GM19023 (cell line): ENCODE results near the gene GALNT18.

Source experiments
- ATAC-seq: cut with Tn5 transposase; IDR thresholded peaks from one replicate; pipeline ENCODE4 v1.9.1; 2021; ENCODE audit warnings: mild to moderate bottlenecking, moderate library complexity; ENCODE audit not compliant: unreplicated experiment

The GALNT18 gene

DNA sequence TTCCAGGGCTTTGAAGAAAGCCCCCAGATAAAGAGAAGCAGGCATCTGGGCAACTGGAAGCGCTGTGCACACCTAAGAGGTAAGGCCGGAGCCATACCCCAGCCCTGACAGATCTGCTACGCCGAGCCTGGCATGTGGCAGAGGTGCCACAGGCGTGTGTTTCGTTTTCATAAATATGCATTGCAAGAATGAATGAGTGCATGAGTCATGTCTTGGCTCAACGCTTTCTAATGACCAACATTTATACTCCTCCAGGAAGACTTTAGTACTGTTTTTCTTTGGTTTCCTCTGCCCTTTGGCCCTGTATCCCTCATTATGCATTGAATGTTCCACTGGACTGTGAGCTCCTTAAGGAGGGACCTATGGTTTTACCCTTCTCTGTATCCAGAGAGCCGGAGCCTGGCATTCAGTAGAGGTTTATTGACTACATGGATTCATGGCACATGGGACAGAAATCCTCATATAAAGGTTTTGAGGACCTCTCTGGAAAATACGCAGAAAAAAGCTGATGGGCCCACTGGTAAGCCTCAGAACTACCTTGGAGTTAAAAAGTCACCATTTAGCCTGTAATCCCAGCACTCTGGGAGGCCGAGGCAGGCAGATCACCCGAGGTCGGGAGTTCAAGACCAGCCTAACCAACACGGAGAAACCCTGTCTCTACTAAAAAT, 229.9 kb downstream of the GALNT18 start:
- ATAC-seq, result no peak

DNA sequence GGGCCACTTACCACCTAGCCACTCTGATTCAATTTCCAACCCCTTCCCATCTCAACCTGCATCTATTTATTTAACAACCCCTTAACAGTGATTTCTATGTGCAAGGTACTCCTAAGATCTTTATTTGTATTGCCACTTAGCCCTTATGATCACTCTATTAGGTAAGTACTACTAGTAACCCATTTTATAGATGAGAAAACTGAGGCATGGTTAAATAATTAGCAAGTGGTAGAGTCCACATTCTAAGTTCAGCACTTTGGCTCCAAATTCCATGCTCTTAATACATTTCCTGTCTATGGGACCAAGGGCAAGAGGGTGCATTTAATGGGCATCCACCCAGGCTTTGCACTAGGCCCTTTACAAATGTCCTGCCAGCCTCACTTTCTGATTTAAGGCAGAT, 230.6 kb downstream of the GALNT18 start:
- ATAC-seq, result no peak

DNA sequence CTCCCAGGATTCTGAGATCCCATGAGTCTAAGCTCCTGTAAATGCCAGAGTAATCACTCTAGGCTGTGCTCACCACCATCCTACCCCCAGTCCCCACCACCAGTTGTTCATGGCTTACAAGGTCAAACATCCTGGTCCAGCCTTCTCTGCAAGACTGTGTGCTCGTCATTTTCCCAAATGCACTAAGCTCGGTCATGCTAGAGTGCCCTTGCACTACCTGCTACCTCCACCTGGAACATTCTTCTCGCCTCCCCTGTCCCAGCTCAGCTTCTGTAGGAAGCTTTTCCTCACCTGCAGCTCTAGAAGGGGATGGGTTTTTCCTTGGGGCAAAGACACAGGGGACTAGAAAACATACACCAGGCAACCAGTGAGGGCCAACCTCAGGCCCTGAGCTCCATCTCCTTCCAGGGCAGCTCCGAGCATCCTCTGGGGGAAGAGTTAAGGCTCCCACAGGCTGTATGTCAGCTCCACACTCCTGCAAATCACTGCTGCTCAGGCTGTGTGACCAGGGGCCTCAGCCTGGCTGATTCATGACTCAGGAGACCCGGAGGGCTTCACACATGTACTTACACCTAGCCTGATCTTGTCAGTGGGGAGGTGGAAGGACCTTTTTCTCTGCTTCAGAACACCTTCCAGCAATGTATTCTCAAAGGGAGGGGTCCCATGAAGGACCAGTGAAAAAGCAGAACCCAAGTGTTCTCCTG, 231.6 kb downstream of the GALNT18 start:
- no peak for ATAC-seq

DNA sequence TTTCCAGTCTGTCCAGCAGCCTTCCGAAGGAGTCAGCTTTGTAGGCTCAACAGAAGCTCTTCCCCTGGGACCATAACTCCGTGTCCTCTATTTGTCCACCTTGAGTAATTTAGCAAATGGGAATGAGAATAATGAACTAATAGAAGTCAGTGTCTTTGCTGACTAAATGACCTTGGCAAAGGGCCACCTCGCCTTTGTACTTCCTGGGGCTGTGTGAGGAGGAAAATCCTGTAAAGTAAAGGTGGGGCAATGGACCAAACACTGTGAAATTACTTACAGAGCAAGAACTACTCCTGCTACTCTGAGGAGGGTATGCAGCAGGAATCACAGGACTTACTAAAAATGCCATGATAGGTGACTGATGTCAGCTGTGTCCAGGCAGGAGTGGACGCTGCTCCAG, 232.6 kb downstream of the GALNT18 start:
- ATAC-seq, result no peak

DNA sequence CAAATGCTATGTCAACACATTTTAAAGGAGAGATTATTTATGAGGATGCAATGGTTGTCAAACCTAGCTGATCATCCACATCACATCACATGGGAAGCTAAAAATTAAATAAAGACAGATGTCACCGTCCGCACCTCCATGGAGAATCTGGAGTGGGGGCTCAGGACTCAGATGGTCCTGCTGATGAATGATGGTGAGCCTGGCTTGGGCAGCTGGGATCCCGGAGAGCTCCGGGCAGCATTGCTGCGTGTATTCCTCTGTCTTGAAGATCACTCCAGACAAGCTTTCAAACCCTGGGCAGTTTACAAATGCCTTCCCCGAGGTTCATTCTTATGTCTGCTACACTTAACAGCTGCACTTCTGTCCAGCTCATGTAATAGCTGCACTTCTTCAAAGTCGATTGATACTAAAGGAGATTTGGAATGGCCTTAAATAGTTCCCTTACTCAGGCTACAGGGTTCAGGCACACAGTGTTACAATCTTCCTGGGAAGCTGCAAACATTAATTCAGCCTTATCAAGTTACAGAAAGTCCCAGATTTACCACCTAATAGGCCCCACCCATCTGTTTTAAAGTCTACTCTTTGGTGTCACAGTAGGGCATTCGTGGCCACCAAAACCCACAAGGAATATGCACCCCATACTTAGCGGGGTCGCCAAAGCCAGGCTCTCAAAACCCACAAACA, 234.0 kb downstream of the GALNT18 start:
- no peak for ATAC-seq

DNA sequence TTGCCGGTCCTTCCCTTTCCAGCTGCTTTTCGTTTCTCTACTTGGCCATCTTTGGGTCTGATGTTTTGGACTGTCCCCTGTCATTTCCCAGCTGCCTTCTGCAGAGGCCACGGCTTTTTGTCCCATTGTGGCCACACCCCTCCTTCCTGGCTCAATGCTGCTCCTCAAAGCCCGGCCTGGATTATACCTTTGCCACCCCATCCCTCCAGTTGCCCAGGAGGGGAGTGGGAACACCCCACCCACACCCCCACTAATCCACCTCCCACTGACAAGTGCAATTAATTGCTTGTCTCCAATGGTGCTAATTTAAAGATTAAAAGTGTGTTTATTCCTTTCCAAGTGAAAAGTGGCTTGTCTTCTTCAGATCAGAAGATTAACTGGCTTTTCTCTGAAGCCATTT, 234.6 kb downstream of the GALNT18 start:
- no peak for ATAC-seq

DNA sequence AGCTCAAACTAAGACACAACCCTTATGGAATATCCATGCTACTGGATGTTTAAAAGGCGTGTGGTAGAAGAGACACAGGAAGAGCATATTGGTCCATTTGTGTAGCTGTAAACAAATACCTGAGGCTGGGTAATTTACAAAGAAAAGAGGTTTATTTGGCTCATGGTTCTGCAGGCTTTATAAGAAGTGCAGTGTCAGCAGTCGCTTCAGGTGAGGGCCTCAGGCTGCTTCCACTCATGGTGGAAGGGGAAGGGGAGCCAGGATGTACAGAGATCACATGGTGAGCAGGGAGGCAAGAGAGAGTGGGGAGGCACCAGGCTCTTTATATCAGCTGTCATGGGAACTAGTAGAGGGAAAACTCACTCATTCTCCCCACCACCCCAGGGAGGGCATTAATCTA, 237.0 kb downstream of the GALNT18 start:
- no peak for ATAC-seq

DNA sequence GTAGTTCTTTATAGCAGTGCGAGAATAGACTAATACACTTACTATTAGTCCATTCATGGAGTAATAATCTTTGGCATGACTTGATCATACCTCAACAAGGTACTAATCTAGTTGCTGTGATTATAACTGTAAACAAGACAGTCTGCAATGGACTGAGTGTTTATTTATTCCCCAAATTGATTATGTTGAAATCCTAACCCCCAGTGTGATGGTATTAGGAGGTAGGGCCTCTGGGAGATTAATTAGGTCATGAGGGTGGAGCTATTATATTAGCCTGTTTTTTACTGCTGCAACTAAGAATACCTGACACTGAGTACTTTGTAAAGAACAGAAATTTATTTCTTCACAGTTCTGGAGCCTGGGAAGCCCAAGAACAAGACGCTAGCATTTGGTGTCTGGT, 237.8 kb downstream of the GALNT18 start:
- no peak for ATAC-seq

DNA sequence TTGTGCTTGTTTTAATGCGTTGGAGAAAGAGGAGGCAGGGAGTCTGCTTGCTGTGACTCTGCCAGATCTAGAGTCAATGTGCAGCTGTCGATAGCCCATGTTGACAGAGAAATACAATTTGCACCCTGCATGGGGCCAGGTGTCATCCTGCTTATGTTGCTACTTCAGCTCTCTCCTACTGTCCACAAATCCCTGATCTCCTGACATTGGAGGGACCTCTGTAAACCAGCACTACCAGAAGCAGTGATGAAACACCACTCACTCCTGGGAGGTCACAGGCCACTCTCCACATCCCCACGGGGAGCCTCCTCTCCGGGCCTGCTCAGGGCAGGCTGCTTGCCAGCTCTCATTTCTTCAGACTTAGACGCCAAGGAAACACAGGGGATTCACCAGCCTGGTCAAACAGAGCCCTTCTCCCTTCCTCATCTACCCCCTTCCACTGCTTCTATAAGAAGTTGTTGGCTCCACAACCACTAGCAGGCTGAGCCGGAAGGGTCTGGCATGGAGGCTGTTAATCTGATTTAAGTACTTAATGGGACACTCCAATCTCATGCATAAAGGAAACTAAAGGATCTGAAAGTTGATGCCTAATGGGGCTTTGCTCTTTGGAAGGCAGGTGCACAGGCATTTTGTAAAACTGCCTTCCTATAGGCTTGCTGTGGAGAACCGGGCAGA, 238.8 kb downstream of the GALNT18 start:
- ATAC-seq, result no peak

DNA sequence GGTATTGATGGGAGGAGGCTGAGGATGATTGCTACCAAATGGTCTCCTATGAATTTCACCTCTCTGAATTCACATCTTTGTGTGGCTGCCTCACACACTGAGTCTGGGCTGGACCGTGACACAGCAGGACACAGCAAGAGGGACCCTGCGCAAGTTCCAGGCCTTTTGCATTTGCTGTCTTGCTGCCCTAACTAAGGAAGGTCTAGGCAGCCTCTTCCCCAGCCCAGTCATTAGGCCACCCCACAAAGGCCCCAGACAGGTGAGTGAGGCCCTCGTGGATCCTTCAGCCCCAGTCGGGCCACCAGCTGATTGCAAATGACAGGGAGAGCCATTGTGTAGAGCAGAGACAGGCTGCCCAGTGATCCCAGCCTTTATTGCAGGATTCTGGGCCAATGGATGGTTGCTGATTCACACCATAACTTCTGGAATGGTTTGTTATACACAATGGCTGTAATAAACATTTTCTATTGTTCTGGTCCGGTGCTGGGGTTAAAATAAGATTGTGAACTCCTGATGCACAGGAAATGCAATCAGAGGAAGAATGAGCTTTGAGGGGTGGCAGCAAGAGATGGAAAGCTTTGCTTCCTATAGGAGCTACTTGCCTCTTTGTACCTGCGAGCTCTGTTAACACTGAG, 240.2 kb downstream of the GALNT18 start:
- ATAC-seq, result no peak

DNA sequence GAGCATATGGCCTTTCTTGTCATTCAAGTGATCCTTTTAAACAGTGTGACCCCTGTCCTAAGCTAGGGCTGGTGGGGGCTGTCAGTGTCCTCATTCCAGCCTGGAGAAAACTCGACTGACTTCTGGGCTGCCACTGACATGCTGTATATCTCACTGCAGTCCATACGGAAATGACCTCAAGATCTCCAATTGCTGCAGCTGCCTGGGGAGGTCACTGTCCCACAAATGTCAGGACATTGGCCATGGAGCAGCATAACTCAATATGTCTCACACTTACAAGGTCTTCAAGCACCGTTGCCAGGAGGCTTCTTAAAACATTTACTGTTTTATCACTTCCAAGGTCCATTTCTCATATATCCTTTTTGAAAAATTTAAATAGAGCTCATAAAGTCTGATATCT, 240.9 kb downstream of the GALNT18 start:
- no peak for ATAC-seq

DNA sequence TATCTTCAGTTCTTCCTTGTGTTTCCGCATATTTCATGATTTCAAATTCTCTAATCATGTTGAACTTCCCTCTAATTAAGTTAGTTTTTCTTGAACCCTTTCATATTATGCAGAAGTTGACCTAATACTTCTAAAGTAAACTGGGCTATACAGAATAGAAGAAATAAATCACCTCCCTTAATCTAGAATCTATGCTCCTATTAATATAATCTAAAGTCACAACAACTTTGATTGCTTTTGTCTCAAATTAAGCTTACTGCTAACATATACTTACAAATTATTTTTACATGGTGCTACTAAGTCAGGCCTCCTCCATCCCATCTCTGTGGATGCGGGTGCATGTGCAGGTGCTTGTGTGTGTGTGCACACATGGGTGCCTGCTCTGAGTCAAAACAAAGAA, 241.5 kb downstream of the GALNT18 start:
- ATAC-seq, result no peak

DNA sequence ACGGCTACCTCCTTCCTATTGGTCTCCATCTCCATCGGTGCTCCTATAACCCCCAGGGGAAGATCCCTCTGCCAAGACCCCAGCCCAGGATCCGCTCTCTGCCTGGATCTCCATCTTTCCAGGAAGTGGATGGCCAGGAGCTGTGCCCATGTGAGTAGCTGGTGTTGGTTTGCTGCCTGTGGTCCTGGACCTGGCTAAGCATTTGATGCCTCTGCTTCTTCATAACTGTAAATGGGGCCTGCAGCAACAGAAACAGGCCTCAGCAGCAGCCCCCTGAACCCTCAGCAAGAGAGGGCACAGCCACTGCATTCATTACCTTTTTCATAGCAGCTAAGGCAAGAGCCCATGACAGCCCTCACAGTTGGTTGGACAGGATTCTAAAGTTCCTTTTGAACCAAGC, 242.1 kb downstream of the GALNT18 start:
- ATAC-seq, result no peak

DNA sequence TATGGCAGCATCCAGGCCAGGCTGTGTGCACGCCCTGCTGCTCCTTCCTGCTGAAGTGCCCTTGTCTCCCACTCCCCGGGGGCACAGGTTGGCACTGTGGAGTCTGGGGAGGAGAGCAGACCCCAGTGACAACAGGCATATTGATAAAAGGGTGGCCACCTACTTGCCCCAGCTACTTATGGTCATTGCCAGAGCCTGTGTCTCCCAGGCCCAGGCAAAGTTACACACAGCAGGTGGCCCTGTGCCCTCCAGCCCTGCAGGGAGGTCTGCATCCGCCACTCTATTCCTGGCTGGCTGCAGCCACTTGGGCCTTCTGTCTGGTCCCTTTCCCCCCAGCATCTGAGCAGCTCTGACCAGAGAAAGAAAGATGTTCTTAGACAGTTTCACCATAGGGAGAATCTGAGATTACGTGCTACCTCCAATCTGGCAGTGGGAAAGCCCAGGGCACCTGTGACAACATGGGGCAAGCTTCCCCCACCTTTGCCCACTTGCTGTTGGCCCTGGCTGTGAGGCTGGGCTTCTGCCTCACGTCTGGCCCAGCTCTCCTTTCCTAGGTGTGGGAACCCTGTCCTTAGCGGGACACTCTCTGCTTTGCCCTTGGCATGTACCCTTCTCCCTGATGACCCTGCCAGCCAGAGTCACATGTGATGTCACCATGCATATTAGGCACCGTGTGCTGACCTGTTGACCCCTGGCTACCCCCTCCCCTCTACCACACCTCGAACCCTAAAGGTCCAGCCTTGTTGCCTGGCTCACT, 243.4 kb downstream of the GALNT18 start:
- ATAC-seq, result no peak

DNA sequence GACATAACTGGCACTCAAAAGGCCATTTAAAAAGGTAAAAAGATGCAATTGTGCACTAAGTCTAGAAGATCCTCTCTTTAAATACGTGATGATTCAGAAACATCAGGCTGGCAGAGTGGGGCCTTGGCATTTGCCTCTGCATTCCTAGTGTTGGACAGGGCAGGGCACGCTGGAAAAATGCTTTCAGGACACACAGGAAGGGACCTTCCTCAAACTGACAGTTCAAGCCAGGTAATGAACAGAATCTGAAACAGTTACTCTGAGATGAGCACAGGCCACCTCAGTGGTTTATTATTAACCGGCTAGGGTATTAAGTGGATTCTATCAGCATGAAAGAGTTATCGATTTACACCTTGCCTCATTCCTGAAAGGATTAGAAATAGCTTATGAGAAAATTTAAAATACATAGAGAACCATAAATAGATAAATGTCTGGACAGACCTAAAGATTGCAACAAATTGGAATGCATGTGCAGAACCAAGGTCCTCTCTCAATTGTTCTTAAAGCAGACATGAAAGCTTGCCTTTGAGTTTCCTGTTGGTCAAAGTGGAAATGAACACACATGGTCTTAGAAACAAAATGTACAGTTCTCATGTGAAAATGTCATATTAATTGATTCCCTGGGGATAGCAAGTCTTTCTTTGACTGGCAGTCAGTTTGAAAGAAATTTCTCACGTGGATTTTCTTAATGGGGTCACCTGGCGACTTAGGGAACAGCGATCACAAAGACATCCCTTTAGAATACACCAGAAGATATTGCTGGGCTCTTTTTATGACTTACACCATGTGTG, 247.3 kb downstream of the GALNT18 start:
- ATAC-seq, result no peak

DNA sequence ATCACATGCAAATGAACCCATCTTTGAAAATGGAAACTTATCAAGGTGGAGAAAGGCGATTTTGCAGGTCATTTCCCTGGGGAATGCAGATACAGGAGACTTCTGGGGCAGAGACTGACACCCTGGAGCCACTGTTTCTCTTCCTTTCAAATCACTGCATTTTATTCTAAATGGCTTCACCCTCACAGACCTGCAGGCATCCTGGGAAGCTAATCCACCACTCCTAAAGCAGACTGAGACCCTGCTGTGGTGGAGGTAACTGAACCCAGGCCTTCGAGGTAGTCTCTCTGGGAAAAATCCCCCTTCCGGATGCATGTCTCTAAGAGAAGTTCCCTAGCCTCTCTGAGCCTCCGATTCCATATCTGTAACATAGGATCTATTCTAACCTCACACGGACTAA, 247.9 kb downstream of the GALNT18 start:
- no peak for ATAC-seq

DNA sequence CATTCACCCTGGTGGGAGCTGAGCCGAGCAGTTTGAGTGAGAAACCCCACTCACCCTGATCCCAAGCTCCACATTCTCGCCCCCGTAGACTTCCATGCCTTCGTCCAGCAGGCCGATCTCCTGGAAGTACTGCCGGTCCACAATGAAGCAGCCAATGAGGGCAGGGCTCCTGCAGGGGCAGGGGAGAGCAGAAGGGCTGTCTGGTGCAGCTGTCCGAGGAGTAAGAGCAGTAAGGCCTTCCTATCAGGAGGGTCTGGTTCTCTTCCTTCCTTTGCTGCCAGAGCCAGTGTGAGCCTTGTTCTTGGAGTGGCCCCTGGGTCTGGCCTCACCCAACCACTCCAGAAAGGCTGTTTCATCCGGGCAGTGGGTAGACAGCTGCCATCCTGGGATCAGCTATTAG, 249.3 kb downstream of the GALNT18 start:
- ATAC-seq, result no peak

DNA sequence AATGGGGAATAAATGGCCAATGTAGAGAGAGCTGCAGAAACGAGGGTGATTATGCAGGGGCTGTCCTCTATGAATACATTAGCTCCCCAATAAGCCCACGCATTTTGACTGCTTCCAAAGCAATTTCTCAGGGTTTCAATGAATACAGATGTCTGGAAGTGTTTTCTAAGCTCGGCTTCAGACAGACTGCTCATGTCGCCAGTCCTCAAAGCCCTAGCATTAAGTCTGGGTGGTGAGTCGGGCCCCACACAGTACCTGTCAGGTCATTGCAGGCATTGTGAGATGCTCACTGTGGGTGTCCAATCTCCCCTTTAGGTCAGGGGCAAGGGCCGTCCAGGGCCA, 250.9 kb downstream of the GALNT18 start:
- no peak for ATAC-seq

DNA sequence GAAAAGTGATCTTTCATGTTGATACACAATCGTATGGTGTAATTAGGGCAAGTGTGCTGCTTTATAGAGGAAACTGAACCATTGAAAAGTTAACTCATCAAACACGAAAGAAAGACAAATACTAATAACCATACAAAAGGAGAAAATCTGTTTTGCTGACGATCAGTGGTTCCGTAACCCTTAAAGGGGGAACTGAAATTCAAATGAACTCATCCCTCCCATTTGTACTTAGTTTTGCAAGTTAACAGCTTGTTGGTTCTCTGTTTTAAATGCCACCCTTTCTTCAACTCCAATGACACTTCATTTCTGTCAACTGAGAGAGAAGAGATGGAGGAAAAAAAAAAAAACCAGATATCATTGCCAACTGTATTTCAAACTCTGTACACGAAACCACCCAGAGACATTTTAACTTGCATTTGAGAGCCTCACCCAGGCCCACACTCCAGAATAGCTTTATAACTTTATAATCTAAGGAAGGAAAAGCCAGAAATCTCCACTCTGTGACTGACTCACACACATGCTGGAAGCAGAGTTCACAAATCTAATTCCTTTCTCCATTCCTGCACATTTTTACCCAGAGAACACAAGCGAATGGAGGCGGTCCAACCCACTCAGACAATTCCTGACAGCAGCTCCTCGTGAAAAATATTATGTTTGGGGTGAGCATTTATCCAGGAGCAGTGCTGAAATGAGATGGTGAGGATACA, 251.4 kb downstream of the GALNT18 start:
- ATAC-seq, result no peak
